Raji (cell line): ENCODE data around the gene ENAH.

Experiments used
- POLR2A ChIP-seq: IDR thresholded peaks from 2 replicates; pipeline ENCODE4 v1.6.1; 2011; ENCODE audit warnings: low read depth, low read length, control low read depth; ENCODE audit not compliant: insufficient read depth

Gene ENAH

GRCh38 chr1:225685476-225686176 lies 32.7 kb upstream of the ENAH start:
- TF ChIP-seq POLR2A = no peak

GRCh38 chr1:225684741-225685140 lies 31.8 kb upstream of the ENAH start:
- no peak for TF ChIP-seq POLR2A

GRCh38 chr1:225681231-225681630 lies 28.3 kb upstream of the ENAH start:
- TF ChIP-seq POLR2A = no peak

- no peak for TF ChIP-seq POLR2A
These were observed 25.6 kb upstream of the ENAH start for GRCh38 chr1:225678545-225678944.

- TF ChIP-seq POLR2A = no peak
These were observed 24.6 kb upstream of the ENAH start for GRCh38 chr1:225677350-225678124.

- no peak for TF ChIP-seq POLR2A
These were observed 21.5 kb upstream of the ENAH start for GRCh38 chr1:225674381-225674780.

- no peak for TF ChIP-seq POLR2A
These were observed 18.1 kb upstream of the ENAH start for GRCh38 chr1:225670806-225671733.

GRCh38 chr1:225670356-225670755 lies 17.4 kb upstream of the ENAH start:
- TF ChIP-seq POLR2A = no peak

- no peak for TF ChIP-seq POLR2A
These were observed 15.3 kb upstream of the ENAH start for GRCh38 chr1:225668222-225668621.

- no peak for TF ChIP-seq POLR2A
These were observed 14.4 kb upstream of the ENAH start for GRCh38 chr1:225667362-225667761.

- no peak for TF ChIP-seq POLR2A
These were observed 13.6 kb upstream of the ENAH start for GRCh38 chr1:225666495-225666894.

GRCh38 chr1:225664762-225665161 lies 11.8 kb upstream of the ENAH start:
- no peak for TF ChIP-seq POLR2A

GRCh38 chr1:225662155-225662554 lies 9.2 kb upstream of the ENAH start:
- TF ChIP-seq POLR2A = no peak

GRCh38 chr1:225660544-225660946 lies 7.6 kb upstream of the ENAH start:
- TF ChIP-seq POLR2A = no peak

GRCh38 chr1:225658041-225658440 lies 5.1 kb upstream of the ENAH start:
- TF ChIP-seq POLR2A = no peak
